Progenitor cell of endocrine pancreas (in vitro differentiated cells): ENCODE results near the gene SLC16A6. TPM values are rescaled to one million over a fixed set of nuclear protein-coding genes. Genes with fewer than 3 reads are reported as not detected.
"Not testable (repeated sequence)": the region's sequence is repeated elsewhere in the genome, so short reads cannot be mapped to it uniquely, and the experiment has no call there.

ENCODE experiments used
- DNase-seq: peaks from one replicate; pipeline ENCODE4 v3.0.0; 2021; ENCODE audit warnings: low spot score; ENCODE audit not compliant: unreplicated experiment
- H3K27ac Mint-ChIP-seq: 2 replicates; pipeline ENCODE4 v1.8.0; 2021; ENCODE audit warnings: mild to moderate bottlenecking, moderate library complexity, mixed read lengths
- H3K27me3 Mint-ChIP-seq: 2 replicates; pipeline ENCODE4 v1.8.0; 2021; ENCODE audit warnings: mixed read lengths
- H3K36me3 Mint-ChIP-seq: 2 replicates; pipeline ENCODE4 v1.8.0; 2022; ENCODE audit warnings: mixed read lengths; ENCODE audit not compliant: insufficient read depth
- H3K4me1 Mint-ChIP-seq: 2 replicates; pipeline ENCODE4 v1.8.0; 2021; ENCODE audit warnings: low read depth, mixed read lengths
- H3K4me3 Mint-ChIP-seq: 2 replicates; pipeline ENCODE4 v1.8.0; 2021; ENCODE audit warnings: low read depth, mild to moderate bottlenecking, moderate library complexity, mixed read lengths
- H3K9me3 Mint-ChIP-seq: 2 replicates; pipeline ENCODE4 v1.8.0; 2021; ENCODE audit warnings: low read depth, mixed read lengths
- CTCF ChIP-seq: fragments of 200-600 bp; sonication (generic); IDR thresholded peaks from one replicate; pipeline ENCODE4 v1.5.0; 2021; ENCODE audit warnings: antibody characterized with exemption, mild to moderate bottlenecking; ENCODE audit not compliant: unreplicated experiment
- total RNA-seq: library from RNA; stranded (reverse); gene quantifications from 2 replicates; pipeline ENCODE4 v1.2.1, GENCODE V29; 2021

The SLC16A6 gene
- total RNA-seq, 1 donor from 2014 or later: 0.12 TPM

GRCh38 chr17:68263101-68263681 is 27.7 kb downstream of the SLC16A6 start:
- not testable (repeated sequence) for H3K4me1 Mint-ChIP-seq, H3K27ac Mint-ChIP-seq, DNase-seq

GRCh38 chr17:68262467-68262866 is 28.5 kb downstream of the SLC16A6 start:
- H3K4me1 Mint-ChIP-seq, DNase-seq, H3K9me3 Mint-ChIP-seq, H3K4me3 Mint-ChIP-seq, H3K27ac Mint-ChIP-seq, H3K36me3 Mint-ChIP-seq: not testable (repeated sequence)
- peaks cover 18% of the 10 kb centered on the region for H3K27me3 Mint-ChIP-seq

More at GRCh38 chr17:68263101-68263681, 27.7 kb downstream of the SLC16A6 start:
- H3K4me3 Mint-ChIP-seq, H3K9me3 Mint-ChIP-seq, H3K36me3 Mint-ChIP-seq: not testable (repeated sequence)
- peaks cover 16% of the 10 kb centered on the region for H3K27me3 Mint-ChIP-seq
- TF ChIP-seq CTCF: peak; percentile 71

- no peak for TF ChIP-seq CTCF
- Mint-ChIP-seq H3K36me3 (peaks cover 7% of the 10 kb centered on the region), H3K27me3 (peaks cover 18% of the 10 kb centered on the region), H3K4me1 (peaks cover 1% of the 10 kb centered on the region), H3K4me3 (no peak overlapping the region), H3K27ac (no peak overlapping the region), H3K9me3 (no peaks in the 10 kb centered on the region)
- DNase-seq: no peak
Observed at GRCh38 chr17:68260051-68260762, 30.7 kb downstream of the SLC16A6 start.

DNA sequence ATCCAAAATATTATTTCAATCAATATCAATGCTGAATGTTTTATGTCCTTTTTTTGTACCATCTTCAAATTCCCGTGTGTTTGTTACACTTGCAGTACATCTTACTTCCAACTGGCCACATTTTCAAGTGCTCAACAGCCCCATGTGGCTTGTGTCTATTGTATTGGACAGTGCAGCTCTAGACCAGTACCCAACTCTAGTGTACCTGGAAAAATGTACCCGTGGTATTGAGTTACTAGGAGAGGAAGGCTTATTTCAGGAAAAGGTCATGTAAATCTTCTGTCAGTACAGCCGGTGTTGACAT is 31.3 kb downstream of the SLC16A6 start:
- peaks cover 18% of the 10 kb centered on the region for H3K27me3 Mint-ChIP-seq
- H3K9me3 Mint-ChIP-seq, H3K4me1 Mint-ChIP-seq, H3K27ac Mint-ChIP-seq, H3K4me3 Mint-ChIP-seq, DNase-seq, H3K36me3 Mint-ChIP-seq: not testable (repeated sequence)

- not testable (repeated sequence) for H3K4me3 Mint-ChIP-seq, H3K36me3 Mint-ChIP-seq, H3K27ac Mint-ChIP-seq, H3K4me1 Mint-ChIP-seq, H3K9me3 Mint-ChIP-seq, DNase-seq
- peaks cover 18% of the 10 kb centered on the region for H3K27me3 Mint-ChIP-seq
Observed at GRCh38 chr17:68258890-68259647, 31.9 kb downstream of the SLC16A6 start.

DNA sequence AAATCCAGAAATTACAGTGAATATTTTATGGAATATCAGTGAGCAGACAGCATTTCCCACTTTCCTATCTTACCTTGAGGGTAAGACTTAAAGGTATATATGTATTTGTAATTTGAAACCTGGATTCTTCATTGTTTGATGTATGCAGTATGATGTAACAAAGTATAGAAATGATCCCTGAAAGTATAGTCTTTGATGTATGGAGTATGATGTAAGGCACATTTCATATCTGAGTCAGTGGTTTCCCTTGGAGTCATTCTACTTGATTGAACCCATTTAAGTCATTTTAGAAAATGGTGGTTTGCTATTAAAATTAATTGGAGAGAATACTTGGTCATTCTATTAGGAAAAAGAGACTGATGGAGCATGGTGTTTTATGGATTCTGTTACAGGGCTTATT is 33.0 kb downstream of the SLC16A6 start:
- H3K4me3 Mint-ChIP-seq: no peak overlapping the region

DNA sequence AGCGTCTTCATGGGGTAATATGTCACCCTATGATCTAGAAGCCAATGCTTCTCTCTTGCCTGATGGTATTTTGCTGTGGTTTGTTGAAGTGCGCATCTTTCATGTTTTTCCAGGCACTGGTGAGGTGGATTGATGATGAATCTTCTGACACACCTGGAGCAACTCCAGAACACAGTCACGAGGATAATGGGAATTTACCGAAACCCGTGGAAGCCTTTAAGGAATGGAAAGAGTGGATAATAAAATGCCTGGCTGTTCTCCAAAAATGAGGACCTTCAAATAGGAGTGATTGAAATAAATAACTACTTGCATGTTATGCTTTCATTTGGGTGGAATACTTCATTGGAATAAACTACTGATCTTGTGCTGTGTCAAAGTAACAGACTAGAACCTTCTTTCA is 34.2 kb downstream of the SLC16A6 start:
- H3K4me1 Mint-ChIP-seq, H3K9me3 Mint-ChIP-seq, DNase-seq, H3K27ac Mint-ChIP-seq, H3K4me3 Mint-ChIP-seq: not testable (repeated sequence)
- Mint-ChIP-seq H3K36me3 (peaks cover 11% of the 10 kb centered on the region), H3K27me3 (peaks cover 13% of the 10 kb centered on the region)

More for the DNA sequence above, 33.0 kb downstream of the SLC16A6 start:
- no peaks in the 10 kb centered on the region for H3K9me3 Mint-ChIP-seq
- peaks cover 1% of the 10 kb centered on the region for H3K4me1 Mint-ChIP-seq
- no peak for TF ChIP-seq CTCF
- no peak for DNase-seq
- H3K27me3 Mint-ChIP-seq: peaks cover 17% of the 10 kb centered on the region
- H3K27ac Mint-ChIP-seq: no peak overlapping the region
- H3K36me3 Mint-ChIP-seq: peaks cover 9% of the 10 kb centered on the region
